HG03103 (cell line): Measurements from ENCODE around the gene WASHC1.
"Not testable (repeated sequence)": the region's sequence is repeated elsewhere in the genome, so short reads cannot be mapped to it uniquely, and the experiment has no call there.

ENCODE experiments used
- ATAC-seq: cut with Tn5 transposase; IDR thresholded peaks from one replicate; pipeline ENCODE4 v1.9.1; 2021; ENCODE audit warnings: low read depth; ENCODE audit not compliant: unreplicated experiment

The WASHC1 gene, protein sequence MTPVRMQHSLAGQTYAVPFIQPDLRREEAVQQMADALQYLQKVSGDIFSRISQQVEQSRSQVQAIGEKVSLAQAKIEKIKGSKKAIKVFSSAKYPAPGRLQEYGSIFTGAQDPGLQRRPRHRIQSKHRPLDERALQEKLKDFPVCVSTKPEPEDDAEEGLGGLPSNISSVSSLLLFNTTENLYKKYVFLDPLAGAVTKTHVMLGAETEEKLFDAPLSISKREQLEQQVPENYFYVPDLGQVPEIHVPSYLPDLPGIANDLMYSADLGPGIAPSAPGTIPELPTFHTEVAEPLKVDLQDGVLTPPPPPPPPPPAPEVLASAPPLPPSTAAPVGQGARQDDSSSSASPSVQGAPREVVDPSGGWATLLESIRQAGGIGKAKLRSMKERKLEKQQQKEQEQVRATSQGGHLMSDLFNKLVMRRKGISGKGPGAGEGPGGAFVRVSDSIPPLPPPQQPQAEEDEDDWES

DNA sequence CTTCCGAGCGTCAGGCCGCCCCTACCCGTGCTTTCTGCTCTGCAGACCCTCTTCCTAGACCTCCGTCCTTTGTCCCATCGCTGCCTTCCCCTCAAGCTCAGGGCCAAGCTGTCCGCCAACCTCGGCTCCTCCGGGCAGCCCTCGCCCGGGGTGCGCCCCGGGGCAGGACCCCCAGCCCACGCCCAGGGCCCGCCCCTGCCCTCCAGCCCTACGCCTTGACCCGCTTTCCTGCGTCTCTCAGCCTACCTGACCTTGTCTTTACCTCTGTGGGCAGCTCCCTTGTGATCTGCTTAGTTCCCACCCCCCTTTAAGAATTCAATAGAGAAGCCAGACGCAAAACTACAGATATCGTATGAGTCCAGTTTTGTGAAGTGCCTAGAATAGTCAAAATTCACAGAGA, at the start of gene WASHC1:
Gene WASHC1, minus strand, starts transcription at position 101 of the 400 bp plus-strand sequence. CDS start 4,457 bp downstream, outside the sequence.
- not testable (repeated sequence) for ATAC-seq

DNA sequence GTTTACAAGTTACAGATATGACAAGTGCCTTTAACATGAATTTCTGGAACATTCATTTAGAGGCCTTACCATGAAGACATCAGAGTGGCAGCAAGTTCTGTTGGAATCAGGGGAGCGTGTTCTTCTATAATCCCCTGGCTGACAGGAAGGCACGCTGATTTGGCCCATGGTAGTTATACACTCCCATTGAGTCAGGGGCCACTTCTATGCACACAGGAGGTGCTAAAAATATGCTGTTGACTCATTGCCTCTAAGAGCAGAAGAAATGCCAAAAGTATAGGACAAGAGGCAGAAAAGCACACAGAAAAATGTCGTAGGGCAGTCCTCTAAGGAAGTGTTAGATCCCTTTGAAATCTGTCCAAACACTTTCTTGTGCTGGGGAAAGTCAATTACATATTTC, 49.1 kb upstream of the WASHC1 start:
- ATAC-seq, result not testable (repeated sequence)

DNA sequence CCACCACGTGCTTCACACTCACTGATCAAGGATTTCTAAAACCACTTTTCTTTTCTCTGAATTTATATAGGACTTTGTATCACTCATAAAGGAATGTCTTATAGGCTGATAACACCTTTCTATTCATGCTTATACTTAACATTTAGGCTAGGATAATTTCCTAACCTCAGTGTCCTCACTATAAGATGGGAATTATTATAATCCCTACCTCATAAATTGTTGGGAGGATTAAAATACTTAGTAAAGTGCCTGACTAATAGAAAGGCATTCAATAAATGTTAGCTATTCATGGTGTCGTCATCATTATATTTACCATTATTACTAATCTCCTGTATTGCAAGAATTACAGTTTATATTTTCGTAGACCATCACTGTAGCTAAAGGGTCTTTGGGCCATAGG, 47.1 kb upstream of the WASHC1 start:
- not testable (repeated sequence) for ATAC-seq

DNA sequence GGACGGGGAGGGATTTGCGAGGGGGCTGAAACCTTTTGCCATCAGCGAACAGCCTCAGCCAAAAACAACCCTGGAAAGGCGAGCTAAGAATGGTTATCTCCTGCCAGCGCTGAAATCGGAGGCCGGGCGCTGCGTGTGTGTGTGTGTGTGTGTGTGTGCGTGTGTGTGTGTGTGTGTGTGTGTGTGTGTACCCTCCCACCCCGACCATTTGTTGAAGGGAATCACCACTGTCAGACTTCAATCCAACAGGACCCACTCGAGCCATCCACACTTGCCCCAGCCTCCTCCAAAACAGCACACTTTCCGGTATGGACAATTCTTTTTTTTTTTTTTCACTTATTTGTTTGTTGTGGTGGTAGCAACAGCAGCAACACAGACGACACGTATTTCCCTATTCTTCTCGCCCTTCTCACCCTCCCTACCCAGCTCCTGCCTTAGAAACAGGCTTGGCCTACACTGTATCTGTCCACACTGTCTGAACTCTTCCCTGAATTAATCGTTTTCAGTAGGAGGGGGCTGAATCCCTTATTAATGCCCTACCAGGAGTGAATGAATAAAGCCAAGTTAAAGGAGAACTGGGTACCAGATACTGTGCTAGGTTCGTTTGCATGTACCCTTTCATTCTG, 44.8 kb upstream of the WASHC1 start:
- not testable (repeated sequence) for ATAC-seq

DNA sequence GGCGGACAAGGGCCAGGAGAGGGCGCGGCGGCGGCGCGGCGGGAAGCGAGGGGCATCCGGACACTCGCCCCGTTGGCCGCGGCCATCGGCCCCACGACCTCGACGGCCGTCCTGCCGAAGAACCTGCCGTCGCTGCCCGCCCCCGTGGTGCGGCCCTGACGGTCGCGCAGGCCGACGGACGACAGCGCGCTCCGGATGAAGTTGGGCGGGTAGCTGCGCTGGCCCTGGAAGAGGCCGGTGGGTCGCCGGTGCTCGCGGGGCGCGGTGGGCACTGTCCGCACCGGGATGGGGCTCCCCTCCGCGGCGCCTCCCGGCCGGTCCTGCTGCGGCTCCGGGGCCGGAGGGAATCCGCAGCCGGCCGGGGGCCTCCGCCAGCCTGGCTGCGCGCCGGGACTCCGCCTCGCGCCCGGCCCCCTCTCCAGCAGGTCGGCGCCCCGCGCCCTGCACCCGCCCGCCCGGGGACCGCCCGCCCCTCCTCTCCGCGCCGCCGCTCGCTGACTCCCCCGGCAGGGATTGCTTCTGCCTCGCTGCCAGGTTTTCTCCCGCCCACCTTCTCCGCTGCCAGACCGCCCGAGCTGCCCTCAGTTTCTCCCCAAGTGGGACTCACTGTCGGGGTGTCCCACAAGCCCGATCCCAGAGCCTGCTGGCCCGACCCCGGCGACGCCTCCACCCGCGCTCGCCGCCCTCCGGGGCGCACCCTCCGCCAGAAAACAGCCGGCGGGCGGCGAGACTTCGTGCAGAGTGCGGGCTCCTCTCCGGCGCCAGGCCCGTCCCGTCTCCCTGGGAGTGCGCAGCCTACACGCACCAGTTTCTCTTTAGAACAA, 44.0 kb upstream of the WASHC1 start:
- not testable (repeated sequence) for ATAC-seq

DNA sequence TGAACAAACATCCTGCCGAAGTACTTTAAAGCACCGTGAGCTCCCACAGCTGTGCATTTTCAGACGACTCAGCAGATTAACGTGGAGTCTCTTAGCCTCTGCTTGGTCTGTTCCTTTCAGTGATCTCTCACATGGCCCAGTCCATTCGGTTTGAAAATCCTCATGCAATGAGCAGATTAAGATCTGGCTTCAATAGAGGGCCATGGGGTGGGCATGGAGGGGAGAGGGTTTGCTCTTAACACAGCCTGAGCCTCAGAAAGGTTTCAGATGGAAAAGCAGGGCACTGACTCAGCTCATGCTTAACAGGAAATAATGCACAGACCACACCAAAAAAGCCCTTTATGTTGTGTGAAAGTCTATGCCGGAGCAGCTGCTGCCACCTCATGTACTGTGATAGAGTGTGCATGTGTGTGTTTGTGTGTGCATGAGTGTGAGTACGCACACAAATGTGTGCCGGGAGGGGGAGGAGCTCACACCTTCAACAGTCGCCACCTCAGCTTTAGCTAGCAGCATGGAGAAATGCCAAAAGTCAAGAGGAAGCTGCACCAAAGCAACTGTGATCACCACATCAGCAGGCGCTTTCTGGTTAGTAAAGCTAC, 33.9 kb upstream of the WASHC1 start:
- not testable (repeated sequence) for ATAC-seq

DNA sequence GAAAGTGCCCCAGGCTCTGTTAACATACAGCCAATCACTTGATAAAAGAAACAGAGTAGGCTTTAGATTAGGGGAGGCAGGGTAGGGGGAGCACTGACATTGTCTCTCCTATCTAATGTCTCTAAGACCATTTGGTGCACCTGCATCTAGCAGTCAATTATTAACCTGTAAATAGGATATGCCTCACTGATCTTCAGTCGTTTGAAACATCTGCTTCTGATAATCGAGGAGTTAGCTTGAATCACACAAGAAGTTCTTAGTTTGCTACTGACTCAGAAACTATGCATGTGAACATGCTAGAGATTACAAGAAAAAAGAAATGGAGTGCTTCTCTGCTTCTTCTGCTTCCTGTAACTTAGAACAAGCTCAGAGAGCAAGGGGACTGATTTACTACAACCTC, 23.4 kb upstream of the WASHC1 start:
- not testable (repeated sequence) for ATAC-seq

DNA sequence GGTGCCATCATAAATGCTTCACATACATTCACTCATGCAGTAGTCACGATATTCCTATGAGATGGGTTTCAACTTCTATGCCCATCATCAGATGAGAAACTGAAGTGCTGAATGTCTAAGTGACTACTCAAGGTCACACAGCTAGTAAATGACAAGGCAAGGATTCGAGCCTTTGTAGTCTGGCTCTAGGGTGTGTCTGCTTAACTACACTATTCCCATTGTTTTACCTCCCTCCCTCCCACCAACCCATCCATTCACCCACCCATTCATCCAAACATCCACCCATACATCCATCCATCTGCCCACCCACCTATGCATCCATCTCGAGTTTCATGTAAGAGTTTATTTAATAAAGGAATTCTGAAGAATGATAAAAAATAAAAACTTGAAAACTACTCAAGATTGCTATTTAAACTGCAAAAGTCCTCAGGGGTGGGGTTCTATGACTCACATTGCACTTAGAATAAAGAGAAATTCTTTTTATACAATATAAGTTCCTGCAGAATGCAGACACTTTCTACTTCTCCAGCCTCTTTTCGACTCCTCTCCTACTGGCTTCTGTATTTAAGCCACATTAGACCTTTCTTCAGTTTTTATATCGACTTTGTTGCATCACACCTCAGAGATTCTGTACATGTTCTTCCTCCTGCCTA, 19.1 kb upstream of the WASHC1 start:
- not testable (repeated sequence) for ATAC-seq

DNA sequence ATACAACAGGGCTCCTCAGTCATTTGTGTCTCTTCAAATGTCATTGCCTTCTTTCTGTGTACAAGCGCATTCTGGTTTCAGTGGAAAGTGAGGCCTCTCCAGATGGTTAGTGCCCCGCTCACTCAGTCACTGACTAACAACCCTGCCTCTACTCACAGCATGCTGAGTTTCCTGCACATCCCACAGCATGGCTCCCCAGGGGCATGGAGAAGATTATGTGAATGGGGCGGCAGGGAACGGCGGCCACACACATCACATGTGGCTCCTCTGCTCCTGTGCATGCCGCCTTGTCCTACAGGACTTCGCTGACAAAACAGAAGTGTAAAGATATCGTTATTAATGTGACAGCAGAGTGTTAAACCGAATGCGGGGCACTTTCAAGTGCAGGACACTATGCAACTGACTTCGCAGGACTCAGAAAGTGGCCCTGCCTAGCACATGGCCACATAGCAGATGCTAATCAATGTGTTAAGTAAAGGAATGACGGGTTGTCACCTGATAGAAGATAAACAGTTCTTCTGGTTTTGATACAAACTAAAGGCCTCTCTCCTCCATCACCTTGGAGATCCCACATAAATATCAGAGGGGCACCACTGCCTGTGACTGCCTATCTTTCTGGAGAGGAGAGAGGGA, 17.5 kb upstream of the WASHC1 start:
- ATAC-seq, result not testable (repeated sequence)

DNA sequence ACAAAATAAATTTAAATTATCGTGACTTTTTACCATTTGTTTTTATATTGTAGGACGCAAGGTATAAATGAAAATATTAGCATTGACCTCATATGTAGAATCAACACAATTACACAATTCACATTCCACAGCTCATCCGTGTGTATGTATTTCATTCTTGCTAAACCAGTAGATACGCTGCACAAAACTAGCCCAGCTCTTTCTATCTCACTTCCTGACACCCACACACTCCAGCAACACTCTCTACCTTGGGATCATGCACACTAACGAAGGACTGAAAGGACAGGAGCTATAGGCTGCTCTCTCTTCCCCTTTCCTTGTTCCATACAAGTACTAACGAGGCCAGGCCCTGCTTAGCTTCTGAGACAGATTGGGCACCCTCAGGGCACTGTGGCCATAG, 16.9 kb upstream of the WASHC1 start:
- ATAC-seq, result not testable (repeated sequence)

DNA sequence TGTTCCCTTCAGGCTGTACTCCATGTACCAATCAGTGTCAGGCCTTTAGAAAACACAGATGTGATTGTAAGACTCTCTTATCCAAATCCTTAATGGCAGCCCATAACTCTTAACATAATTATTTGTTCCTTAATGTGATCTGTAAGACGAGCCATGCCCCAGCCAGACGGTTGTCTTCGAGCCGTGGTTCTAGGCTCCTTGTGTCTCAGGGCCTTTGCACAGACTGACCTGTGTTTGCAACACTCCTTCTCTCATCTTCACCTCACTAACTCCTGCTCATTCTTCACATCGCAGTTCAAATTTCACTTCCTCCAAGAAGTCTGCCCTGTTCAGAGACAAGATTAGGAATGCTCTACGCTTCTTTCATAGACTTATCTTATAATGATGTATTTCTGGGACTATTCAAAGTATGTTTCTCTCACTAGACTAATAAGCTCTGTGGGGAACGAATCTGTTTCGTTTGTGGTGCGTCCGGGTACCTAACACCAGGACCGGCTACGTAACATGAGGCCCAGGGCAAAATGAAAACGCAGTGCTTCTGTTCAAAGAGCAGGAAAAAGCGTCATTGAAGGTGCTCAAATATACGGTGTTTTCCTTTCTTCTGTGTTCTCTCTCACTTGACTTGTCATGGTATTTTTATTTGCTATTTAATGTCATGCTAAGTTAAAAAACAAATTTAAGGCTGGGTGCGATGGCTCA, 16.1 kb upstream of the WASHC1 start:
- ATAC-seq, result not testable (repeated sequence)

DNA sequence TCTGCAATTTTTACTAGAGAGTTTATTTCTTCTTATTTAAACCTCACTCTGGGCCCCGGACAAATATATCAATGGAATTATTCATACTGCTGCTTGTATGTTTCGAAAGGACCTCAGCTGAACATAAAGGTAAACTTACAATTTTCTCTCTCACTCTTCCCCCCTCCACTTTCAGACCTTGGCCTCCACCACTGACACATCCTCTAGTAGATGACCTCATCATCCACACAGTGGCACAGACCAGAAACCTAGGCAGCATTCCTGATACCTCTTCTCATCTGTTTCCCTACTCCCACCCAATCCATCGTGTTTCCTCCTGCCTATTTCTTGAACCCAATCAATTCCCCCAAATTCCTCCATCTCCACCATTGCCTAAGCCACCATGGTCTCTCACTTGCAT, 15.2 kb upstream of the WASHC1 start:
- not testable (repeated sequence) for ATAC-seq

DNA sequence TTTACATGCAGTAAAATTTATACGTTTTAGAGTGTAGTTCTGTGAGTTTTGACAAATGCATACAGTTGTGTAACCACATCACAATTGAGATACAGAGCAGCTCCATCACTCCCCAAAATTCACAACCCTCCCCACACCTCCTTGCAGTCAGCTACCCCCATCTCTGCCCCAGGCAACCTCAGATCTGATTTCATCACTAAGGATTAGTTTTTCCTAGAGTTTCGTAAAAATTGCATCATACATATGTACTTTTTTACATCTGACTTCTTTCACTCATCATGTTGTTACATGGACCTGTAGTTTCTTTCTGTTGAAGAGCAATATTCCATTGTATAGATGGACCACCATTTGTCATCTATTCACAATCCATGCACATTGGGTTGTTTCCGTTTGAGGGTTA, 14.4 kb upstream of the WASHC1 start:
- ATAC-seq, result not testable (repeated sequence)

DNA sequence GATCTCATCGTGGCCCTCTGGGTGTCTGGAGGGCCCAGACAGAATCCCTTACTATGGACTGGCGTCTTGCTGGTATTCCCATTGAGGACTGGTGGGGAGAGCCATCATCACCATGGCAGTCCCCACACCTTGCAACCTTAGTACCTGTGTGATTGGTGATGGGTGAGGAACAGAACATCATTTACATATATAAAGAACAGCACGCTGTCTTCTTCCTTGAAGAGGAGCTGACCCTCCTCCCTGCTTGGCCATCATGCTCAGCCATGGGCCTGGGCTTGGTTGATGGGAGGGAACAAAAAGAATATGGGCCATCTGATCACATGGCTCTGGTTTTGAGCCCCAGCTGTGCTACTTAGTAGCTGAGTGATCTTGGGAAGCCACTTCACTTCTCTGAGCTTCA, 13.9 kb upstream of the WASHC1 start:
- ATAC-seq, result not testable (repeated sequence)

DNA sequence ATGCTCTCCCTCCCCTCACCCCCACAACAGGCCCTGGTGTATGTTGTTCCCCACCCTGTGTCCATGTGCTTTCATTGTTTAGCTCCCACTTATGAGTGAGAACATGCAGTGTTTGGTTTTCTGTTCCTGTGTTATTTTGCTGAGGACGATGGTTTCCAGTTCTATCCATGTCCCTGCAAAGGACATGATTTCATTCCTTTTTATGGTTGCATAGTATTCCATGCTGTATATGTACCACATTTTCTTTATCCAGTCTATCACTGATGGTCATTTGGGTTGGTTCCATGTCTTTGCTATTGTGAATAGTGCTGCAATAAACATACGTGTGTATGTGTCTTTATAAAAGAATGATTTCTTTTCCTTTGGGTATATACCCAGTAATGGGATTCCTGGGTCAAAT, 12.6 kb upstream of the WASHC1 start:
- not testable (repeated sequence) for ATAC-seq

DNA sequence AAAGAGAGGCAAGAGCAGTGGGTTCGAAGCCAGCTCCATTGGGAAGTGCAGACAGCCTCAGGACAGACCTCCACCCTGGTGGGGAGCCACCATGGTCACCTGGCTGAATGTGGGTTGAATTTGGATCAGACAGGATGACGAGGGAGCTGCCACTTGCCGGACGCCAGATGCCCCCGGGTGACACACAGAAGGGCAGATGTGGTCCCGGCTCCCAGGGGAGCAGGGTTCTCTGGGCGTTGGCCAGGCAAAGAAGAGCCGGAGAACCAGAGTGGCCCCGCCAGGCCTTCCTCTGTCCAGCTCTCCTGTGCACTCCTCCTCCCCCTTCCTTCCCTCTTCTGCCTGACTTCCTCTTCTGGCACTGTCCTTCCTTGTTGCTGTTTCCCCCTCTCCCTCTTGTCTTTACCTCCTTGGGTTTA, 12.0 kb upstream of the WASHC1 start:
- ATAC-seq, result not testable (repeated sequence)

DNA sequence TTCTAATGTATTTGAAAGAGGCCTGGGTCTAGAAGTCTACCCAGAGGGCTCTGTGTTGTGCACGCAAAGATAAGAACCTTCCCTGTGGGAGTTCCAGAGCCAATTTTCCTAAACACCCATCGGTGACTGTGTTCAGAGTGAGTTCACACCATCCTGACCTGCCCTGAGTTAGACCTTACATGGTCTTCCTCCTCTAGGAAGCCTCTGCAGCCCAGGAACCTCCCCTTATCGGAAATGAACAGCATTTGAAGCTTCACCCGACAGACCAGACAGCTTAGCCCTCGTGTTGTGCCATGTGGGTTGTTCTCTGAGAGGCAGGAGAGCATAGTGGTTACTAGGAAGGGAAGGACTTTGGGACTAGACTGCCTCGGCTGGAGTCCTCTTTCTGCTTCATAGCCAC, 3.1 kb upstream of the WASHC1 start:
- ATAC-seq, result not testable (repeated sequence)

DNA sequence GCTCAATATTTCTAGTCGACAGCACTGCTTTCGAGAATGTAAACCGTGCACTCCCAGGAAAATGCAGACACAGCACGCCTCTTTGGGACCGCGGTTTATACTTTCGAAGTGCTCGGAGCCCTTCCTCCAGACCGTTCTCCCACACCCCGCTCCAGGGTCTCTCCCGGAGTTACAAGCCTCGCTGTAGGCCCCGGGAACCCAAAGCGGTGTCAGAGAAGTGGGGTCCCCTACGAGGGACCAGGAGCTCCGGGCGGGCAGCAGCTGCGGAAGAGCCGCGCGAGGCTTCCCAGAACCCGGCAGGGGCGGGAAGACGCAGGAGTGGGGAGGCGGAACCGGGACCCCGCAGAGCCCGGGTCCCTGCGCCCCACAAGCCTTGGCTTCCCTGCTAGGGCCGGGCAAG, 481 bp downstream of the WASHC1 start:
- ATAC-seq, result not testable (repeated sequence)

DNA sequence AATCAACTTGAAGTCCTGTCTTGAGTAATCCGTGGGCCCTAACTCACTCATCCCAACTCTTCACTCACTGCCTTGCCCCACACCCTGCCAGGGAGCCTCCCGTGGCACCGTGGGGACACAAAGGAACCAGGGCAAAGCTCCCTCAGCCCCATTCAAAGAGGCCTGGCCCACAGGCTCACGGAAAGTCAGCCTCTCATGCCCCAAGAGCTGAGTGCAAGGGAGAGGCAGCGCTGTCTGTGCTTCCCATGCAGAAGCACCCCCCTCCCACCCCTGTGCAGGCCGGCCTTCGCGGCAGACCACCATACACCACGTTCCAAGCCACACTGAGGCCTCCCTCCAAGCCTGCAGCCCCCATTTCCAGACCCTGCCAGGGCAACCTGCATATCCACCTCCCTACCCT, 7.6 kb downstream of the WASHC1 start:
- not testable (repeated sequence) for ATAC-seq
